Daoy (cell line): Measurements from ENCODE around the gene TFG. TPM values are rescaled to one million over a fixed set of nuclear protein-coding genes. Genes with fewer than 3 reads are reported as not detected.

Experiments used
- DNase-seq: peaks from one replicate; pipeline ENCODE4 v3.0.0-alpha.2; 2015; ENCODE audit warnings: low read depth
- total RNA-seq: library from RNA; depleted of rRNA; stranded (reverse); fragments of >200 nt; shearing (Covaris generic); gene quantifications from 2 replicates; pipeline ENCODE4 v1.2.3, GENCODE V29; 2014; rRNA removed

The TFG gene
- total RNA-seq, 1 experiment from 2014 or later, result 107 TPM

DNA sequence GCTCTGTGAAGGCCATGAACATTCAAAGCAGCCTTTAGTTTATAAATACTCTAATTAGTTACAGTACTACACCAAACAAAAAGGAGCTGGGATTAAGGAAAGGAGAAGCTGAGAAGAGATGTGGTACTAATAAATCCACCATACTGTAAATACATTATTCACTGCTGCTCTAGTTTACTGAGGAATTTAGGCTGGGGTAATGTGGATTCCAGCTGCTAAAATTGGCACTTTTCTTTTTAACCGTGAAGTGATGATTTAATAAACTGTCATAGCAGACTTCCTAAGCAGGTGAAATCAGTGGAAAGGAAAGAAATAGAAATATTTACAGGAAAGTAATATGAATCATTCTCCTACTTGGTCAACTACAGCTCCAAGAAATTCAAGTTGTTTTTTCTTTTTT is 88.7 kb downstream of the TFG start:
- DNase-seq, result no peak

Other genes starting within 250 kb of the TFG start
- gene TMEM45A, start 216.9 kb upstream of the TFG start, total RNA-seq, result 24.5 and 26.9 TPM in 2 replicates
- gene ADGRG7, start 99.9 kb upstream of the TFG start, total RNA-seq, result not detected in 2 replicates